ENCODE measurements around the gene TFPT. TPM values are rescaled to one million over a fixed set of nuclear protein-coding genes. Genes with fewer than 3 reads are reported as not detected.

TFPT gene
- polyA plus RNA-seq, 1 experiment = 18.8 TPM

- ChIA-PET CTCF (interaction anchor here (0.8 kb wide), 1 partner anchor 17 kb away, joined by 4 read pairs; no protein-coding TSS in a partner anchor), POLR2A (no interaction called here)
- no peak for DNase-seq (ENCODE audit: low read depth)
- H3K4me3 ChIP-seq (ENCODE audit: low read depth, low read length) = no peak overlapping the region
- H3K27me3 ChIP-seq (ENCODE audit: control insufficient read depth, insufficient read depth, low read length) = no peaks in the 10 kb centered on the region
- H3K36me3 ChIP-seq (ENCODE audit: control insufficient read depth, insufficient read depth, low read length) = peaks cover 54% of the 10 kb centered on the region
- TF ChIP-seq CTCF (IDR thresholded peaks at IDR 0.05; ENCODE audit: insufficient read depth, low read depth, low read length) = no peak
Measured at GRCh38 chr19:54153731-54154326, 38.4 kb upstream of the TFPT start.

- no peak for TF ChIP-seq CTCF (IDR thresholded peaks at IDR 0.05; ENCODE audit: insufficient read depth, low read depth, low read length)
- no peak overlapping the region for H3K4me3 ChIP-seq (ENCODE audit: low read depth, low read length)
- POLR2A ChIA-PET = no interaction called here
- no peak for DNase-seq (ENCODE audit: low read depth)
- H3K36me3 ChIP-seq (ENCODE audit: control insufficient read depth, insufficient read depth, low read length) = peaks cover 58% of the 10 kb centered on the region
- CTCF ChIA-PET = interaction anchor here (0.8 kb wide), 1 partner anchor 16 kb away, joined by 4 read pairs; no protein-coding TSS in a partner anchor
- H3K27me3 ChIP-seq (ENCODE audit: control insufficient read depth, insufficient read depth, low read length) = no peaks in the 10 kb centered on the region
Measured at GRCh38 chr19:54152878-54153524, 37.5 kb upstream of the TFPT start.

- H3K36me3 ChIP-seq (ENCODE audit: control insufficient read depth, insufficient read depth, low read length) = peaks cover 64% of the 10 kb centered on the region
- TF ChIP-seq CTCF (IDR thresholded peaks at IDR 0.05; ENCODE audit: insufficient read depth, low read depth, low read length) = no peak
- no peaks in the 10 kb centered on the region for H3K27me3 ChIP-seq (ENCODE audit: control insufficient read depth, insufficient read depth, low read length)
- POLR2A ChIA-PET = no interaction called here
- no peak overlapping the region for H3K4me3 ChIP-seq (ENCODE audit: low read depth, low read length)
- CTCF ChIA-PET = no interaction called here
- no peak for DNase-seq (ENCODE audit: low read depth)
Measured at GRCh38 chr19:54152267-54152666, 36.8 kb upstream of the TFPT start.

- CTCF ChIA-PET = interaction anchor here (1.0 kb wide), 1 partner anchor 9 kb away, joined by 3 read pairs; no protein-coding TSS in a partner anchor
- POLR2A ChIA-PET = no interaction called here
- TF ChIP-seq CTCF (IDR thresholded peaks at IDR 0.05; ENCODE audit: insufficient read depth, low read depth, low read length) = no peak
- Histone ChIP-seq H3K4me3 (ENCODE audit: low read depth, low read length) (no peak overlapping the region), H3K27me3 (ENCODE audit: control insufficient read depth, insufficient read depth, low read length) (no peaks in the 10 kb centered on the region), H3K36me3 (ENCODE audit: control insufficient read depth, insufficient read depth, low read length) (peaks cover 65% of the 10 kb centered on the region)
- DNase-seq (ENCODE audit: low read depth) = no peak
Measured at GRCh38 chr19:54151362-54152035, 36.0 kb upstream of the TFPT start.

GRCh38 chr19:54149021-54149812 lies 33.8 kb upstream of the TFPT start:
- DNase-seq (ENCODE audit: low read depth) = no peak
- ChIA-PET CTCF (no interaction called here), POLR2A (no interaction called here)
- no peak for TF ChIP-seq CTCF (IDR thresholded peaks at IDR 0.05; ENCODE audit: insufficient read depth, low read depth, low read length)
- no peak overlapping the region for H3K4me3 ChIP-seq (ENCODE audit: low read depth, low read length)
- peaks cover 75% of the 10 kb centered on the region for H3K36me3 ChIP-seq (ENCODE audit: control insufficient read depth, insufficient read depth, low read length)
- no peaks in the 10 kb centered on the region for H3K27me3 ChIP-seq (ENCODE audit: control insufficient read depth, insufficient read depth, low read length)
